GM19438 (cell line): Measurements from ENCODE around the gene ARHGAP20.

ENCODE experiments used
- ATAC-seq: cut with Tn5 transposase; IDR thresholded peaks from one replicate; pipeline ENCODE4 v1.9.1; 2021; ENCODE audit warnings: low read depth; ENCODE audit not compliant: unreplicated experiment

Gene ARHGAP20

GRCh38 chr11:110614031-110614430 lies 98.2 kb downstream of the ARHGAP20 start:
- ATAC-seq = no peak

GRCh38 chr11:110613197-110613918 lies 98.9 kb downstream of the ARHGAP20 start:
- no peak for ATAC-seq

- ATAC-seq = no peak
These were observed 105.8 kb downstream of the ARHGAP20 start for GRCh38 chr11:110606415-110606814.

GRCh38 chr11:110601936-110602335 lies 110.3 kb downstream of the ARHGAP20 start:
- ATAC-seq = no peak

GRCh38 chr11:110600322-110600721 lies 111.9 kb downstream of the ARHGAP20 start:
- ATAC-seq = no peak

- ATAC-seq = no peak
These were observed 113.0 kb downstream of the ARHGAP20 start for GRCh38 chr11:110599207-110599606.

- no peak for ATAC-seq
These were observed 113.5 kb downstream of the ARHGAP20 start for GRCh38 chr11:110598725-110599124.

GRCh38 chr11:110587972-110588371 lies 124.3 kb downstream of the ARHGAP20 start:
- no peak for ATAC-seq

GRCh38 chr11:110587129-110587528 lies 125.1 kb downstream of the ARHGAP20 start:
- ATAC-seq = no peak

GRCh38 chr11:110584150-110584549 lies 128.1 kb downstream of the ARHGAP20 start:
- no peak for ATAC-seq

- ATAC-seq = no peak
These were observed 129.4 kb downstream of the ARHGAP20 start for GRCh38 chr11:110582728-110583432.

- ATAC-seq = no peak
These were observed 131.7 kb downstream of the ARHGAP20 start for GRCh38 chr11:110580571-110580970.

GRCh38 chr11:110573411-110573810 lies 138.8 kb downstream of the ARHGAP20 start:
- no peak for ATAC-seq

- ATAC-seq = no peak
These were observed 141.0 kb downstream of the ARHGAP20 start for GRCh38 chr11:110571081-110571720.

GRCh38 chr11:110566577-110566976 lies 145.7 kb downstream of the ARHGAP20 start:
- ATAC-seq = no peak

- no peak for ATAC-seq
These were observed 146.6 kb downstream of the ARHGAP20 start for GRCh38 chr11:110565357-110566336.

- ATAC-seq = no peak
These were observed 147.4 kb downstream of the ARHGAP20 start for GRCh38 chr11:110564676-110565356.

GRCh38 chr11:110544779-110545178 lies 167.5 kb downstream of the ARHGAP20 start:
- ATAC-seq = no peak

GRCh38 chr11:110538154-110538553 lies 174.1 kb downstream of the ARHGAP20 start:
- no peak for ATAC-seq
